Activated naive CD8-positive, alpha-beta T cell treated with anti-CD3 and anti-CD28 coated beads, Interleukin-2, amount 50 U/mL, for 24 hours (primary cell): Measurements from ENCODE around the gene ARHGAP8.

Experiments
- ATAC-seq: fragments of 150-1000 bp; cut with Tn5 transposase; one replicate; pipeline ENCODE4 v1.10.0; 2021
- DNase-seq: peaks from one replicate; pipeline ENCODE4 v3.0.0; 2021
- H3K27ac Mint-ChIP-seq: one replicate; pipeline ENCODE4 v1.8.0; 2021; ENCODE audit warnings: mild to moderate bottlenecking, mixed read lengths
- H3K27me3 Mint-ChIP-seq: one replicate; pipeline ENCODE4 v1.8.0; 2021; ENCODE audit warnings: mixed read lengths
- H3K36me3 Mint-ChIP-seq: one replicate; pipeline ENCODE4 v1.8.0; 2021; ENCODE audit warnings: low read depth, mixed read lengths
- H3K4me1 Mint-ChIP-seq: one replicate; pipeline ENCODE4 v1.8.0; 2021; ENCODE audit warnings: mixed read lengths
- H3K4me3 Mint-ChIP-seq: one replicate; pipeline ENCODE4 v1.8.0; 2021; ENCODE audit warnings: mild to moderate bottlenecking, moderate library complexity, mixed read lengths
- H3K9me3 Mint-ChIP-seq: one replicate; pipeline ENCODE4 v1.8.0; 2021; ENCODE audit warnings: mixed read lengths

The ARHGAP8 gene

DNA sequence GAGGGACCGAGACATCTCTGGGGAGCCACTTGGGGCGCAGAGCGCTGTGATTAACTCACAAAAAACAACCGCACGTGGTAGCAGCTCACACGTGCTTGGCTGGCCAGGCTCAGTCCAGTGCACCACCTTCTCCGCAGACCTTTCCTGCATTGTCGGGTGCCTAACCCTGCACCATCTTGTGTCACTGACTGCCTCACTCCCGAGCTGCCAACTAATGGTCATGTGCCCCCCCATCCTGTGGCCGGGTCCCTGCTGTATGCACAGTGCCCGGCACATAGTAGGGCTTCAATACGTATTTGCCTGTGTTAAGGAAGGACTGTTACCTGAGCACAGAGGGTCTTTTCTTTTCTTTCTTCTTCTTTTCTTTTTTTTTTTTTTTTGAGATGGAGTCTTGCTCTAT, 71.9 kb downstream of the ARHGAP8 start:
- Mint-ChIP-seq H3K27me3 (peaks cover 6% of the 10 kb centered on the region), H3K4me3 (no peak overlapping the region), H3K9me3 (no peaks in the 10 kb centered on the region), H3K4me1 (no peaks in the 10 kb centered on the region), H3K36me3 (no peaks in the 10 kb centered on the region), H3K27ac (no peak overlapping the region)
- DNase-seq = no peak
- ATAC-seq = no peak

DNA sequence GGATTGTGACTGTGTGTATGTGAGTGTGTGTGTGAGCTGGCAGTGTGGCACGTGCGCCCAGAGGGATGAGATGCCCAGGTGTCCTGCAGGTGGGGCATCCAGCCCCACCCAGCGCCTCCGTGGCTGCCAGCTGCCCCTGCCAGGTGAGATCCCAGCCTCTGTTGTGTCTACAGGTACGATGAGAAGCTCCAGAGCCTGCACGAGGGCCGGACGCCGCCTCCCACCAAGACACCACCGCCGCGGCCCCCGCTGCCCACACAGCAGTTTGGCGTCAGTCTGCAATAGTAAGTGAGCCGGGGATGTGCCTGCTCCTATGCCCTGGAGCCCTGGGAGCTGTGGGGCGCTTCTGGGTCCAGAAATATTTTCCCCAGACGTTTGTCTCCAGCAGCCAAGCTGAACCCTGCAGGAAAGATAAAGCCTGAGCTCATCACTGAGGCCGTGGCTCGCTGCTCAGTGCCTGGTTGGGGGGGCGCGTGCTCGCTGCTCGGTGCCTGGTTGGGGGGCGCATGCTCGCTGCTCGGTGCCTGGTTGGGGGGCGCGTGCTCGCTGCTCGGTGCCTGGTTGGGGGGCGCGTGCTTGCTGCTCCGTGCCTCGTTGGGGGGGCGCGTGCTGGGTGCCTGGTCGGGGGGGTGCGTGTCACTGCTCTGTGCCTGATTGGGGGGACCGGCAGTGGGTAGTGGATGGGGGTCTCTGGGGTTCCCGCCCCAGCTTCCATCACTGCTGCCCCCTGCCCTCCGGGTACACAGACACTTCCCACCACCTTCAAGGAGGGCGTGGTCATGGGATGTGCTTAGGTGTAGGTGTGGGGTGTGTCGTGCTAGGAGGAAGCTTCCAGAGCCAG, 73.2 kb downstream of the ARHGAP8 start:
- no peaks in the 10 kb centered on the region for H3K4me1 Mint-ChIP-seq
- no peak overlapping the region for H3K4me3 Mint-ChIP-seq
- no peaks in the 10 kb centered on the region for H3K36me3 Mint-ChIP-seq
- DNase-seq = no peak
- H3K27ac Mint-ChIP-seq = no peak overlapping the region
- no peaks in the 10 kb centered on the region for H3K9me3 Mint-ChIP-seq
- no peak for ATAC-seq
- H3K27me3 Mint-ChIP-seq = peaks cover 6% of the 10 kb centered on the region

DNA sequence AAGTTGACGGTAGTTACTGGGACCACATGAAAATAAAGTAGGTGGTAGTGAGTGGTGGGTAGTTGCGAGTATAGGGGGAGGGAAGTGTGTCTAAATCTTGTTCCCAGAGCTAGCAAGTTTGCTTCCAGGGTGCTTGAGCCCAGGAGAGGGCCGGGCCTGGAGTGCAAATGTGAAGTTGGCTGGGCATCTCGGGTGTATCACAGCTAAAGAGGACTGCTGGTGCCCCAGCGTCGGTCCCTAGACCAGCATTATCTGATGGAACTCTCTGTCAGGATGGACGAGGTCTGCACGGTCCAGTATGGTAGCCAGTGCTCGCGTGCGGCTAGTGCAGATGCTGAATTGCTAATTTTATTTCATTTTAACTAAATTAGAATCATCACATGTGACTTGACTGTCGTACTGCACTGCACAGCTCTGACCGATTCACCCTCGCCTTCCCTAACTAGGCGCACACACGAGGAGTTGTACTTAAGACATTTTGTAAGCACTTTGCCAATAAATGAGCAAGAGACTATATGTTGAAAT, 75.4 kb downstream of the ARHGAP8 start:
- Mint-ChIP-seq H3K27me3 (peaks cover 9% of the 10 kb centered on the region), H3K36me3 (no peaks in the 10 kb centered on the region), H3K27ac (no peak overlapping the region), H3K9me3 (no peaks in the 10 kb centered on the region), H3K4me3 (no peak overlapping the region), H3K4me1 (no peaks in the 10 kb centered on the region)
- no peak for DNase-seq
- no peak for ATAC-seq

DNA sequence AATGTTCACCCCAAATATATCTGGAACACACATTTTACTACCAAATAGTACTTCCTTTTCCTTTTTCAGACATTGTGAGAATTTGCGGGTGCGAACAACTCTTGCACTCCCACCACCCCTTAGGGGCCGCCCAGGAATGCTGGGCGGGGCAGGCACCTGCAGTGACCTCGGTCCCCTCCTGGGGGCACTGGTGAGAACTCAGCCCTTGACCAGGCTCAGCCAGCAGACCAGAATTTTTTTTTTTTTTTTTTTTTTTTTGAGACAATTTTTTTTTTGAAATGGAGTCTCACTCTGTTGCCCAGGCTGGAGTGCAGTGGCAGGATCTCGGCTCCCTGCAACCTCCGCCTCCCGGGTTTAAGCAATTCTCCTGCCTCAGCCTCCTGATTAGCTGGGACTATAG, 75.8 kb downstream of the ARHGAP8 start:
- no peaks in the 10 kb centered on the region for H3K36me3 Mint-ChIP-seq
- no peaks in the 10 kb centered on the region for H3K4me1 Mint-ChIP-seq
- DNase-seq (peak; percentile 43), ATAC-seq (no peak)
- no peak overlapping the region for H3K4me3 Mint-ChIP-seq
- no peak overlapping the region for H3K27ac Mint-ChIP-seq
- H3K27me3 Mint-ChIP-seq = peaks cover 9% of the 10 kb centered on the region
- no peaks in the 10 kb centered on the region for H3K9me3 Mint-ChIP-seq

DNA sequence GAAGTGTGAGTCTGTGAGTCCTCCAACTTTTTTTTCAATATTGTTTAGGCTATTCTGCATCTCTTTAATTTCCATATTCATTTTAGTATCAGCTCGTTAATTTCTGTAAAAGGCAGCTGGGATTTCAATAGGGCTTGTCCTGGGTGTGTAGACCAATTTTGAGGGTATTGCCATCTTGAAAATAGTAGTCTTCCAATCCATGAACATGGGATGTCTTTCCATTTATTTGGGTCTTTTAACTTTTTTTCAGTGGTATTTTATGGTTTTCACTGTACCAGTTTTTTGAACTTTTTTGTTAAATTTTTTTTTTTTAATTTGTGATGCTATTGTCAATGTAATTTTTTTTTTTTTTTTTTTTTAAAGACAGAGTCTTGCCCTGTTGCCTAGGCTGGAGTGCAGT, 79.5 kb downstream of the ARHGAP8 start:
- Mint-ChIP-seq H3K27ac (no peak overlapping the region), H3K36me3 (peaks cover 3% of the 10 kb centered on the region), H3K4me1 (no peaks in the 10 kb centered on the region), H3K4me3 (no peak overlapping the region), H3K9me3 (peaks cover 14% of the 10 kb centered on the region), H3K27me3 (peaks cover 18% of the 10 kb centered on the region)
- ATAC-seq = no peak
- DNase-seq = no peak

DNA sequence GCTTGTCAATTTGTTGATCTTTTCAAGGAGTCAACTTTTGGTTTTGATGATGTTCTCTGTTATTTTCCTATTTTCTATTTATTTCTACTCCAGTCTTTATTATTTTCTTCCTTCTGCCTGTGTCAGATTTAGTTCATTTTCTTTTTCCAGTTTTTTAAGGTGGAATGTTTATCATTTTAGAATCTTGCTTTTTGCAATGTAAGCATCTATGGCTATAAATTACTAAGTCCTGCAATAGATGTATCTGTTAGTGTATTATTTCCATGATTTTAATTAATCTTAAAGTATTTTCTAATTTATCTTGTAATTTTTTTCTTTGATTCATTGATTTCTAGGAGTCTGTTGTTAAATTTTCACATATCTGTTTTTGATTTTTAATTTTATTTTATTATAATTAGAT, 81.7 kb downstream of the ARHGAP8 start:
- Mint-ChIP-seq H3K27me3 (peaks cover 13% of the 10 kb centered on the region), H3K27ac (no peak overlapping the region), H3K4me3 (no peak overlapping the region), H3K4me1 (no peaks in the 10 kb centered on the region), H3K36me3 (peaks cover 3% of the 10 kb centered on the region), H3K9me3 (peaks cover 14% of the 10 kb centered on the region)
- no peak for ATAC-seq
- DNase-seq = no peak

DNA sequence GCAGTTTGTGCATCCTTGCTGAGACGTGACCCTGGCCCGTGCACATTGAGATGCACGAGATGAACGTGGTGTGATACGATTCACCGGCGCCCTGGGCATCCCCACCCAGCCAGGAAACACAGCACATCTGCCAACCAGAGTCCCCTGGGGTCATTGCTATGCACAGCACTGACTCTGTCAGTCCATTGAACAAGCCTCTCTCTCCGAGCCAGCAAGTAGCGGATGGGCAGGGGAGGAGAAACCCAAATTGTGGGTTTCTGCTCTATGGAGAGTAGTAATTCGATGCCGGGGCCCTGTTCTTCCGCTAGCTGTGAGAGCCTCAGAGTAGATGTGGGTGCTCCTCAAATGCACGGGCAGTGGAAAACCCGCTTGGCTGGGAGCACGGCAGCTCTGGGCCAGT, 85.1 kb downstream of the ARHGAP8 start:
- no peak for DNase-seq
- Mint-ChIP-seq H3K9me3 (peaks cover 14% of the 10 kb centered on the region), H3K27me3 (peaks cover 13% of the 10 kb centered on the region), H3K27ac (no peak overlapping the region), H3K4me1 (no peaks in the 10 kb centered on the region), H3K4me3 (no peak overlapping the region), H3K36me3 (peaks cover 3% of the 10 kb centered on the region)
- no peak for ATAC-seq

DNA sequence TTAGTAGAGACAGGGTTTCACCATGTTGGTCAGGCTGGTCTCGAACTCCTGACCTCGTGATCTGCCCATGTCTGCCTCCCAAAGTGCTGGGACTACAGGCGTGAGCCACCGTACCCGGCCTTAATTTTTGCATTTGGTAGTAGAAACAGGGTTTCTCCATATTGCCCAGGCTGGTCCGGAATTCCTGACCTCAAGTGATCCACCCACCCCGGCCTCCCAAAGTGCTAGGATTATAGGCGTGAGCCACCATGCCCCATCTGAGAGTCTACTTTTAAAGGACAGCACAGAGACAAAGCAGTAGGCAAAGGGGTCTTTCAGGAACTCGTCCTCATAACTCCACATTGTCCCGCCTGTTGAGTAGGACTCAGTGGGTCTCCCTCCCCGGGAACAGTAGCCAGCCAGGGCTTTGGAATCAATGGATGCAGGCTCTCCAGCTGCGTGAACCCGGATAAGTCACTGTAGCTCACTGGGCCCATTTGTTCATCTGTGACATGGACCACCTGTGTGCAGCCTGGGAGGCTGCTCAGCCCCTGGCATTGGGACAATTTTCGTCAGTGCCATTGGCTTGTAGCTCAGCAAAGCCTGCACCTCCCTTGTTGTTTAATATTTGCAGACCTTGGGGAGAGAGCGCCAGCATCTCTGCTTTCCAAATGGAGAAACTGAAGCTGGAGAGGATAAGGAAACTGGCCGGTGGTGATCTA, 86.1 kb downstream of the ARHGAP8 start:
- Mint-ChIP-seq H3K36me3 (peaks cover 3% of the 10 kb centered on the region), H3K27me3 (peaks cover 11% of the 10 kb centered on the region), H3K27ac (no peak overlapping the region), H3K4me3 (no peak overlapping the region), H3K9me3 (peaks cover 14% of the 10 kb centered on the region), H3K4me1 (no peaks in the 10 kb centered on the region)
- ATAC-seq (no peak), DNase-seq (no peak)

DNA sequence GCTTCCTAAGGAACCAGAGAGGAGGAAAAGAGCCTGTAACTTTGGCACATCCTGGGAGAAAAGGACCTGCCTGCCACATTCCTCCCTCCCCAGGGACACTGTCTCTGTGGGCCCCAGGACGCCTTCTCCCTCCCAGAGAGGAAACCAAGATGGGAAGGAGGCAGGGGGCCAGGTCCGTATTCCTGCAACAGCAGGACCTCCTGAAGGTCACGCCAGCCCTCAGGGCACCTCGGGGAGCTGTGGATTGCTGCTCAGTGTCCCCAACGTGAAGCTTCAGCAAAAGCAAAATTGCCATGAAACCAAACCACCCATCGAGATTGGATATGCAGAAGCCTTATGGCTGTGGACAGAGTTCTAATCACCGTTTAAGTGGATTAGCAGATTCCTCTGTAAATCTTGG, 86.7 kb downstream of the ARHGAP8 start:
- DNase-seq (no peak), ATAC-seq (no peak)
- Mint-ChIP-seq H3K27ac (no peak overlapping the region), H3K4me3 (no peak overlapping the region), H3K9me3 (peaks cover 18% of the 10 kb centered on the region), H3K4me1 (no peaks in the 10 kb centered on the region), H3K36me3 (peaks cover 3% of the 10 kb centered on the region), H3K27me3 (peaks cover 7% of the 10 kb centered on the region)

DNA sequence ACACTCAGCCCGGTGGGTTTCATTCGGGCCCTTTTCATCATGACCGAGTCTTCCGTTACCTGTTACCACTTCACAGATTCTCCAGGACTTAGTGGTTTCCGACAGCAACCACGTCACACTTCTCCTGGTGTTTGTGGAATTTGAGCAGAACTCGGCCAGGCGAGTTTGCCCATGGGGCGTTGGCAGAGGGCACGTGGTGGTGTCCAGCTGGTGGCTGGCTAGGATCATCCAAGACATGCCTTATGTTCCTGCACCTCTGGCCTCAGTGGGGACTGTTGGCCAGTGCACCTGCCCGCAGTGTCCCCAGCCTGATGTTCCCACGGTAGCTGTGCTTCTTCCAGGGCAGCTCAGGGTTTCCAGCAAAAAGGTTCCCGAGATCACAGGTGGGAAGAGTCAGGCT, 87.3 kb downstream of the ARHGAP8 start:
- Mint-ChIP-seq H3K4me3 (no peak overlapping the region), H3K4me1 (no peaks in the 10 kb centered on the region), H3K27me3 (peaks cover 8% of the 10 kb centered on the region), H3K36me3 (peaks cover 3% of the 10 kb centered on the region), H3K27ac (no peak overlapping the region), H3K9me3 (peaks cover 17% of the 10 kb centered on the region)
- no peak for ATAC-seq
- no peak for DNase-seq

DNA sequence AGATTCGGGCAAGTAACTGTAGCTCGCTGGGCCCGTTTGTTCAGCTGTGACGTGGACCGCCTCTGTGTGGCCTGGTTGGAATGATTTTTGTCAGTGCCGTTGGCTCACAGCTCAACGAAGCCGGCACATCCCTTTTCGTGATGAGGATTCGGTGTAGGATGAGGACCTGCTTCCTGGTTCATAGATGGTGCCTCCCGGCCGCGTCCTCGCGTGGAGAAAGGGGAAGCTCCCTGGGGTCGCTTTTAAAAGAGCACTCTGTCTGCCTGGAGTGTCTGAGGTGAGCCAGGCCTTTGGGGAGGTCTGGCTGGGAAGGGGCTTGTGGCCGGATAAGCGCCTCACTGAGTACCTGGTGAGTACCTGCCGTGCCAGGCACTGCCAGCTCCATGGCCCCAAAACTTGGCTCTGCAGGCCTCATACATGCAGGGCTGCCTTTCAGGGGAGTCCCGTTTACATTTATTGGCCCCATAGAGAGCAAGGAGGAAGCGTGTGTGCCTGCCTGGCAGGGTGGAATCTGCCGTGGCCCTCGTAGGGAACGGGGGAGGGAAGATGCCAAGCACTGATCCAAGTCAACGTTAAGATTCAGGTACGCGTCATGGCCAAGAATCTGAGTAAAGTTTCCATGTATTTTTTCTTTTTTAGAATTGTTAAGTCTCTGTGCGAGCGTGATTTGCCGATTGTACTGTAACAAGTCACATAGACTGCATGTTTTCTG, 88.4 kb downstream of the ARHGAP8 start:
- no peak overlapping the region for H3K27ac Mint-ChIP-seq

DNA sequence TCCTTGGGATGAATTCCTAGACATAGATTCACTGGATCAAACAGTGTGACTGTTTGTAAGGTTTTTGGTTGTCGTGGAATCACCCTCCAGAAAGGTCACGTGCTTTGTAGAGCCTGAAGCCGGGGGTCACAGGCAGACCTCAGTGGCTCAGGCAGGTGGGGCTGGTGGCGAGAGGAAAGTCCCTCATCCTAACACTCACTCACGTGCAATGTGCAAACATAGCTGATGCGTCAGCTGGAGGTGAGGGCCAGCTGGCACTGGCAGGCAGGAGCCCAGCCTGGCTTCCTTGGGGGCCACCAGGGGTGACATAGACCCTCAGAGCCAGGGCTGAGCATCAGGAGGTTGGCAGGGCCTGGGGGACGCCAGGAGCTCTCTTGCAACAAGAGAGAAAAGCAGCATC, 90.0 kb downstream of the ARHGAP8 start:
- ATAC-seq = no peak
- Mint-ChIP-seq H3K36me3 (no peaks in the 10 kb centered on the region), H3K27me3 (peaks cover 3% of the 10 kb centered on the region), H3K4me3 (no peak overlapping the region), H3K27ac (no peak overlapping the region), H3K9me3 (peaks cover 5% of the 10 kb centered on the region), H3K4me1 (no peaks in the 10 kb centered on the region)
- DNase-seq = no peak

More for the DNA sequence above, 88.4 kb downstream of the ARHGAP8 start:
- ATAC-seq = no peak
- Mint-ChIP-seq H3K4me3 (no peak overlapping the region), H3K4me1 (no peaks in the 10 kb centered on the region), H3K27me3 (peaks cover 6% of the 10 kb centered on the region), H3K36me3 (peaks cover 2% of the 10 kb centered on the region), H3K9me3 (peaks cover 9% of the 10 kb centered on the region)
- DNase-seq = no peak

DNA sequence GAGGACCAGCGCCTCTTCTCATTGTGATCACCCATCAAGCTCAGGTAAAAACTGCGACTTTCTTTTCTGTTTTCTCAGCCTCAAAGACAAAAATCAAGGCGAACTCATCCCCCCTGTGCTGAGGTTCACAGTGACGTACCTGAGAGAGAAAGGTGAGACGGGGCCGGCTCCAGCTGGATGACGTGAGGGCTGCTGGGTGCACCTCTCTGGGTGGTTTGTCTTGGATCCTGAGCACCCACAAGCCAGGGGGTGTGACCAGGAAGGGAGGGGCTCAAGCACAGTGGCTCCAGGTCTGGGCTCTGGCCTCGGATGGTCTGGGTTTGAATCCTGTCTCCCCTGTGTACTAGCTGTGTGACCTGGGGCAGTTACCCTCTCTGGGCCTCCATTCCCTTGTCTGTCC, 92.8 kb downstream of the ARHGAP8 start:
- DNase-seq (no peak), ATAC-seq (no peak)
- Mint-ChIP-seq H3K9me3 (peaks cover 5% of the 10 kb centered on the region), H3K4me3 (no peak overlapping the region), H3K4me1 (no peaks in the 10 kb centered on the region), H3K36me3 (no peaks in the 10 kb centered on the region), H3K27ac (no peak overlapping the region), H3K27me3 (peaks cover 1% of the 10 kb centered on the region)

DNA sequence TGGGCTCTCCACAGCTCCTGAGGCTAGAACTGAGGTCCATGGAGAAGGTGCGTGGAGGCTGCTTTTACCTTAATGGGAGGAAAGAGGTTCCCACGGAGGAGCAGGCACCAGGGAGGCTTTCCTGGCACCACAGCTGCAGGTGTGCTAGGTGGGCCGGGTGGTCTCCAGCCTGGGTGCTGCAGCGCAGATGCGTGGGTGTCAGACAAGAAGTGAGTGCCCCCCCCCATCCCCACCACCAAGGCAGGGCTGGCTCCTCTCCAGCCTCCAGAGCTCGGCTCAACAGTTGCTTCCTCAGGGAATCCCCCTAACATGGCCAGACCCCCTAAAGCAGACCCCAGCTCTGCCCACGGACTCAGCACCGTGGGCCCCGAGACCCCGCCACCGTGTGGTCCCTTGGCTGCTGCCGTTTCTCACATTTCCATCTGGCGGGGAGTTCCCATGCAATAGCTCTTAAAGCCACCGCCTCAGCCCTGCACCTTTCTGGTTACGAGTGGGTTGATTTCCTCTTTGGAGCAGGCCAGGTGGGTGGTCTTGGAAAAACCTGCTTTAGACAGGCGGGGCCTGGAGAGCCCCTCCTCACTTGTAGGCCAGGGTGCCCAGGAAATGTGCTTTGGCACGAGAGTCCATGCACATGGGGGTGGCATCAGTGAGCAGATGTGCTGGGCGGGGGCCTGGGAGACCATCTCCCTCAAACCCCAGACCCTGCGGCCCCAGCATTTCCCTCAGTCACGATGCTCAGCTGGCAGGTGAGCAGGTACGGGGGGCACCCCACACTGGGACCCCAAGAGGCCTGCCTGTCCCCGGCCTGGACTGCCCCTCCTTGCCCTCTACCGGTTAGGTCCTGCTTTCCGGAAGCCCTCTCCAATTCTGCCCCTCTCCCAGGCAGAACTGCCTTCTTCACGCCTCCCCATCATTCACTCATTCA, 93.7 kb downstream of the ARHGAP8 start:
- Mint-ChIP-seq H3K27me3 (peaks cover 3% of the 10 kb centered on the region), H3K36me3 (no peaks in the 10 kb centered on the region), H3K4me1 (no peaks in the 10 kb centered on the region), H3K4me3 (no peak overlapping the region), H3K9me3 (peaks cover 5% of the 10 kb centered on the region), H3K27ac (no peak overlapping the region)
- DNase-seq (no peak), ATAC-seq (no peak)
